HG02970 (cell line): ENCODE data around the gene KARS1.
"Not testable (repeated sequence)": the region's sequence is repeated elsewhere in the genome, so short reads cannot be mapped to it uniquely, and the experiment has no call there.

Experiments
- ATAC-seq: cut with Tn5 transposase; IDR thresholded peaks from one replicate; pipeline ENCODE4 v1.9.1; 2021; ENCODE audit warnings: mild to moderate bottlenecking, moderate library complexity, moderate number of reproducible peaks; ENCODE audit not compliant: unreplicated experiment, low FRiP score

KARS1 gene

GRCh38 chr16:75626806-75627205 lies 20.7 kb downstream of the KARS1 start:
- no peak for ATAC-seq

GRCh38 chr16:75624921-75625334 lies 22.5 kb downstream of the KARS1 start:
- no peak for ATAC-seq

- ATAC-seq, result peak; percentile 93
Measured at GRCh38 chr16:75622761-75623605, 24.5 kb downstream of the KARS1 start, which contains the start of gene ADAT1. Gene ADAT1 (minus strand): TSS chr16:75623281. CDS start chr16:75620799, 2,482 bp downstream.

- no peak for ATAC-seq
Measured at GRCh38 chr16:75621170-75621477, 26.3 kb downstream of the KARS1 start.

- ATAC-seq, result no peak
Measured at GRCh38 chr16:75620326-75621169, 26.9 kb downstream of the KARS1 start.

GRCh38 chr16:75618780-75619179 lies 28.7 kb downstream of the KARS1 start:
- no peak for ATAC-seq

- ATAC-seq, result no peak
Measured at GRCh38 chr16:75617121-75617520, 30.3 kb downstream of the KARS1 start.

GRCh38 chr16:75616521-75617010 lies 30.9 kb downstream of the KARS1 start:
- no peak for ATAC-seq

GRCh38 chr16:75615619-75616018 lies 31.8 kb downstream of the KARS1 start:
- no peak for ATAC-seq

GRCh38 chr16:75614066-75614897 lies 33.2 kb downstream of the KARS1 start:
- ATAC-seq, result no peak

- no peak for ATAC-seq
Measured at GRCh38 chr16:75606507-75606906, 41.0 kb downstream of the KARS1 start.

GRCh38 chr16:75603241-75603640 lies 44.2 kb downstream of the KARS1 start:
- no peak for ATAC-seq

GRCh38 chr16:75599452-75600277 lies 47.8 kb downstream of the KARS1 start:
- ATAC-seq, result no peak

GRCh38 chr16:75593825-75594820 lies 53.3 kb downstream of the KARS1 start:
- ATAC-seq, result no peak

- no peak for ATAC-seq
Measured at GRCh38 chr16:75593308-75593707, 54.2 kb downstream of the KARS1 start.

GRCh38 chr16:75591927-75592326 lies 55.5 kb downstream of the KARS1 start:
- not testable (repeated sequence) for ATAC-seq

GRCh38 chr16:75590920-75591843 lies 56.3 kb downstream of the KARS1 start:
- ATAC-seq, result no peak
